AG08395 (cell line): ENCODE data around the gene COX6B2.
A peak's percentile ranks its signal among the peaks of the same experiment; 100 is the strongest.

Experiments used
- DNase-seq: peaks from one replicate; pipeline ENCODE4 v3.0.0; 2012; ENCODE audit warnings: mixed read lengths, low spot score

COX6B2 gene

DNA sequence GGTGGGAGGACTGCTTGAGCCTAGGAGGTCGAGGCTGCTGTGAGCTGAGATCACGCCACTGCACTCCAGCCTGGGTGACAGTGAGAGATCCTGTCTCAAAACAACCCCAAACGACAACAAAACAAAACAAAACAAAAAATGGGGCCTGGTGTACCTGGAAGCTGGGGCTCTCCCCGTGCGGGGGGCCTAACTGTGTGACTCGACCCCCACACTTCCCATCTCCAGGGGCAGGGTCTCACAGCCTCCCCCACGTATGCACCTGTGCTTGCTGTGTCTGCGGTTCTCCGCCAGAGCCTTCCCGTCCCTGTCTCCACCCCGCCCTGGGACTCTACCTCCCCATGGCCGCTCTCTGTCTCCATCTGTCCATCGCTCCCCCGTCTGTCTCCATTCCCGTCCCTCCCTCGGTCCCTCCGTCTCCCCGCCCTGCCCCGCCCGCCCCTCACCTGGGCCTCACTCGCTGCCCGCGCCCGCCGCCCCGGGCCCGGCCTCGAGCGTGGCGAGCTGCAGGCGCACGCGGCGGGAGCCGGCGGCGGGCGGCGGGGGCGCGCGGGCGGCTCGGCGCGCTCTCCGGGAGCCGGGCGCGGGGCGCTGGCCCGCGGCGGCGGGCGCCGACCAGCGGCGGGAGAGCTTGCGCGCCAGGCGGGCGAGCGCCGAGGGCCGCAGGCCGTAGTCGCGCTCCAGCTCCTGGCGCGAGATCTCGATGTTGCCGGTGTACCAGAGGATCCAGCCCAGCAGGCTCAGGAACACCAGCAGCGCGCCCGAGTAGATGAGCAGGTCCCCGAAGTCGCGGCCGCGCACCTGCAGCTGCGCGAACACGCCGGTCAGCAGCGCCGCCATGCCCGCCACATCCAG is 29.0 kb upstream of the COX6B2 start:
- peak; percentile 74 for DNase-seq

DNA sequence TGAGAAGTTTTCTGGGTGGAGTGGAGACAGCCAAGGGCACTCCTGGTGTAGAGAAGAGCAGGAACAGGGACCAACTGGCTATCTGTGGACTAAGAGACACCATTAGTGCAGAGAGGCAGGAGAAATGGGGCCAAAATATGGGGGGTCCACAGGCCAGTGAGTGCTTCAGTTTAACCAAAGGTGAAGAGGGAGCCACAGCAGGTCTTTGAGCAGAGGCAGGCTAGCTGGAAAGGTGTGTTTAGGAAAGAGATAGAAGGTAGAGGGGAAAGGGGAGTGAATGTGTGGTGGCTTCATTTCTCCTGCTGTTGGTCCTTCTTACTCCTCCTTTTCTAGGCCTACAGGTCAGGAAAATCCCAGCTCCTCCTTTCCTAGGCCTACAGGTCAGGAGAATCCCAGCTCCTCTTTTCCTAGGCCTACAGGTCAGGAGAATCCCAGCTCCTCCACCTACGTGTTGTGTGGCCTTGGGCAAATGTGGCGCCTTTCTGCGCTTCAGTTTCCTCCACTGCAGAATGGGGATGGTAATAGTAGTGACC is 28.1 kb upstream of the COX6B2 start:
- DNase-seq: no peak

DNA sequence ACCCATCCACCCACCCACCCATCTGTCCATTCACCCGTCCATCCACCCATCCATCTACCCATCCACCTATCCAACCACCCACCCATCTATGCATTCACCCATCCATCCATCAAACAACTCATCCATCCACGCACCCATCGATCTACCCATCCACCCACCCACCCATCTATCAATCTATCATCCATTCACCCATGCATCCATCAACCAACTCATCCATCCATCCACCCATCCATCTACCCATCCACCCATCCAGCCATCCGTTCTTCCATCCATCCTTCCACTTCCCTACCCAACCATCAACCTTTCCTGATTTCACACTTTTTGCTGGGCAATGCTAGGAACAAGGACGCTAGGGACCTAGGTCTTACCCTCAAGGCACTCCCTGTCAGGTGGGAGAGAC is 27.5 kb upstream of the COX6B2 start:
- DNase-seq: no peak

DNA sequence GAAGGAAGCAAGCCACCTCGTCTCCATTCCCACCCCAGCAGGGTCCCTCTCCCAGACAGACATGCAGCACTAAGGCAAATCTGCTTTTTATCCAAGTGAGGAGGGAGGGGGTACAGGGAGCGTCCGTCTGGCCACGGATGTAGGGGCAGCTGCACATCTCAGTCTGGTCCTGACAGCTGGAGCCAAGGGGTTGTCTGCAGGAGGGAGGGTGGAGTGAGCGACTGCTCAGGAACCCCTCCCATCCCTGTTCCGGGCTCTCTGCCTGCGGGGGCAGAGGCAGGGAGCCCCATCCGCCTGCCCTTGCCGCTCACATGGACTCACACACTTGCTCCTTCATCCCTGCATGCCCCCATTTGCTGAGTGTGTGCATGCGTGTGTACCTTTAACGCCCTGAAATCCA is 24.7 kb upstream of the COX6B2 start:
- DNase-seq: no peak

DNA sequence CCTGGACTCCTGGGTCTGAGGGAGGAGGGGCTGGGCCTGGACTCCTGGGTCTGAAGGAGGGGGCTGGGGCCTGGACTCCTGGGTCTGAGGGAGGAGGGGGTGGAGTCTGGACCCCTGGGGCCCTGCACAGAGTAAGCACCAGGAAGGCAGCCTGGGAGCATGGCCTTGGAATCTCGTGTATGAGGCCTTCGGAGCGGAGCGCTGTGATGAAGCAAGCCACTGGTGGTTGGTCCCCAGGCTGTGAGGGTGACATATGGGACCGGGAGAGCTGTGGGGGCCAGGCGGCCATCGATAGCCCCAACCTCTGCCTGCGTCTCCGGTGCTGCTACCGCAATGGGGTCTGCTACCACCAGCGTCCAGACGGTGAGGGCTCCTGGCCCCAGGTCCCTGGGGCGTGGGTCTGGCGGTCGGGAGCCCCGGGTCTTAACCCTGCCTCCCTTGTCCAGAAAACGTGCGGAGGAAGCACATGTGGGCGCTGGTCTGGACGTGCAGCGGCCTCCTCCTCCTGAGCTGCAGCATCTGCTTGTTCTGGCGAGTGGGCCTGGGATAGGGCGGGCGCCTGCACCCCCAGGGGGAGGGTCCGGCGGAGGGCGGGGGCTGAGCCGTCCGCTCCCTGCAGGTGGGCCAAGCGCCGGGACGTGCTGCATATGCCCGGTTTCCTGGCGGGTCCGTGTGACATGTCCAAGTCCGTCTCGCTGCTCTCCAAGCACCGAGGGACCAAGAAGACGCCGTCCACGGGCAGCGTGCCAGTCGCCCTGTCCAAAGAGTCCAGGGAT is 23.0 kb upstream of the COX6B2 start:
- no peak for DNase-seq

DNA sequence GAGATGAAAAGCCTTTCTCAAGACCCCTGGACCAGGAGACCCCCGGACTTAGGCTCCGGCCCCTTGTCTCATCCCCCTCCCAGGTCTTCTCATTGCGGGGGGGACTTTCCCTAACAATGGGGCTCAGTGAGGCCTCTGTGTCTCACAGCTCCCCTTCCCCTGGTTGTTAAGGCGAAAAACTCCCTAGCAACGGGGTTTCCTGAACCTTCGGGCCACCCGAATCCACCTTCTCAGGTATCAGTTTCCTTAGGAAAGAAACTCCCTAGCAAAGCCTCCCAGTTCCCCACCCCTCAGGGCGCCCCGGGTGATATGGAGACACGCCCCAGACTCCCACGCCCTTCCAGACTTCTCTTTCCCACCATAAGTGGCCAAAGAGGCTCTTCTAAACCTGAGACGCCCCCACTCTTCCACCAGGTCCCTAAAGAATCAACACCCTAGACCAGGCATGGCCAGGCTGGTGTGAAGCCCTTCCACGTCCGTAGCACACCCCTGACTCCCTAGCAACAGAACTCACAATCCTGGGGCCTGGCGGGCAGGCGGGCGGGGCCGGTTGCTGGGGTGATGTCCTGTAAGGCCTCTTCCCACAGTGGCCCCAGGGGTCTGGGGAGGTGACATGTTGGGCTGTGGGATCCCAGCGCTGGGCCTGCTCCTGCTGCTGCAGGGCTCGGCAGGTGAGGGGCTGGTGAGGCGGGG is 21.9 kb upstream of the COX6B2 start, which contains the start of gene TMEM190:
Gene TMEM190 (plus strand): TSS at position 586 of the 693 bp plus-strand sequence. CDS start 28 bp downstream, at position 614.
- DNase-seq: no peak

DNA sequence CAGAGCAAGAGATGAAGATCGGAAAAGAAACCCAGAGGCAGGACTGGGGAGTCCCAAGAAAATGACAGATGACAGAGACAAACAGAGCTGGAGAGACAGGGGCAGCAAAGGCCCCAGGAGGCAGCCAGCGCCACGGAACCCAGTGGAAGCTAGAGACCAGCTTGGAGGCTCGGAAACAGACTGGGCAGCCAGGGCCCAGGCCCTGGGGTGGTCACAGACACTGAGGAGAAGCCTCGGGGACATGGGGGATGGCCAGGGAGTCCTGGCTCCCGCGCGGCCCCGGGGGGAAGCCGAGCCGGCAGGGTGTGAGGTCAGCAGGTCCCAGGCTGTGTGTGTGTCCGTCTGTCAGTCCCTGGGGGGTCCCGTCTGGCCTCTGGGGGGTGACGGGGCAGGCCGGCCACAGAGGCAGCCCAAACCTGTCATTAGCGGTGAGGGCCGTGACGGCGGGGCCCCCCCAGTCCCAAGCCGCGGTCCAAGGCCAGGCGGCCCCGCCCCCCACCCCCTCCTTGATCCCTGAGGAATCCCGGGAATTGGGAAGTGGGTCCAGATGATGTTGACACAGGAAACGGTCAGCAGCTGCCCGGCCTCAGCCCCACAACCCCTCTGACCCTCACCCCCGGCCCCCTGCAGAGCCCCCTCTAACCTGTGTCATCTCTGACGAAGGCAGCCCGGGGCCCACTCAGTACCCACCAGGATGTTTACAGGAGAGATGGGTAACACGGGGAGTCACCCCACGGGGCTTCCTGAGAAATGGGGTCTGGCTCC is 19.7 kb upstream of the COX6B2 start:
- DNase-seq: peak; percentile 58

DNA sequence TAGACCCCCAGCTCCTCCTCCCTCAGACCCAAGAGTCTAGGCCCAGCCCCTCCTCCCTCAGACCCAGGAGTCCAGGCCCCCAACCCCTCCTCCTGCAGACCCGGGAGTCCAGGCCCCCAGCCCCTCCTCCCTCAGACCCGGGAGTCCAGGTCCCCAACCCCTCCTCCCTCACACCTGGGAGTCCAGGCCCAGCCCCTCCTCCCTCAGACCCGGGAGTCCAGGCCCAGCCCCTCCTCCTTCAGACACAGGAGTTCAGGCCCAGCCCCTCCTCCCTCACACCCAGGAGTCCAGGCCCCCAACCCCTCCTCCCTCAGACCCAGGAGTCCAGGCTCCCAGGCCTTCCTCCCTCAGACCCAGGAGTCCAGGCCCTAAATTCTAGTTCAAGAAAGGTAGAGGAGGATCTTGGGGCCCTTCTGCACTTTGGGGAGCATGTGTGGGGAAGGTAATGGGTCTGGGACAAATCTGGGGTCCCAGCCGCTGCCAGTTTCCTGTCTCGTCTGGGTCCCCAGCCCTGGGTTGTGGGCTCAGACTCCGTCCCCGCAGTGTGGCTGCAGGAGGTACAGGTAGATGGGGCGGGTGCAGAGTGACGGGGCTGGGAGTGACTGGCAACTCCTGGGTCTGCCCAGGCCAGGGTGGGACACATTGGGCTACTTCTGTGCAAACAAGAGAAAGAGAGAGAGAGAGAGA is 18.9 kb upstream of the COX6B2 start:
- DNase-seq: no peak

DNA sequence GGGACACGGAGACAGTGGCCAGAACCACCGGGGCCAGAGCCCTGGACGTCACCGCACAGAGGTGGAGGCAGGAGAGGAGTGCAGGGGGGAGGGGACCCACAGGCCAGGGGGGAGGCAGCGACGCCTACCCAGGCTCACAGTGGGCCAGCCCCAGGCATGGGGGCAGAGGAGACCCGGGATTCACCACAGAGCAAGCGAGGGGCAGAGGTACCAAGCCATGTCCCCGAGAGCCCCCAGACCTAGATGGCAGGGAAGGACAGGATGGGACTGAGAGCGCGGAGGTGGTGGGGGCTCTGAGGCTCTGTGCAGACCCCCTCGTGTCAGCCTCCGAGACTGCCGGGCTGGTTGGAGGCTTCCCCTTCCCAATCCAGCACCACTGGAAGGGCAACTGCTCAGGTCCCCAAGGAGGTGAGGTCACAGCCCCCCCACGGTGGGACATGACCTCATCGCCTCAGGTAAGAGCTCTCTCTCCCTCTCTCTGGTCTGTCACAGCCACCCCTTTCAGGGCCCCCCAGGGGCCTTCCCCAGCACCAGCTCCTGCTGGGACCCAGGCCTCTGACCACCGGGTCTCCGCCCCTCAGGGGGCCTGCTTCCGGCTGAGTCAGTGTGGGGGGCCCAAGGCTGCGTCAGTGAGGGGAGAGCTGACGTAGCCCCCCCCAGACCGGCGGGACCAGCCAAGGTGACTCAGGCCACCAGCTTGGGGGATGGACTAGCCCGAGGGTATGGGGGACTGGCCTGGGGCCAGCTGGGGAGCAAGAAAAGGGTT is 18.0 kb upstream of the COX6B2 start:
- DNase-seq: peak; percentile 55

DNA sequence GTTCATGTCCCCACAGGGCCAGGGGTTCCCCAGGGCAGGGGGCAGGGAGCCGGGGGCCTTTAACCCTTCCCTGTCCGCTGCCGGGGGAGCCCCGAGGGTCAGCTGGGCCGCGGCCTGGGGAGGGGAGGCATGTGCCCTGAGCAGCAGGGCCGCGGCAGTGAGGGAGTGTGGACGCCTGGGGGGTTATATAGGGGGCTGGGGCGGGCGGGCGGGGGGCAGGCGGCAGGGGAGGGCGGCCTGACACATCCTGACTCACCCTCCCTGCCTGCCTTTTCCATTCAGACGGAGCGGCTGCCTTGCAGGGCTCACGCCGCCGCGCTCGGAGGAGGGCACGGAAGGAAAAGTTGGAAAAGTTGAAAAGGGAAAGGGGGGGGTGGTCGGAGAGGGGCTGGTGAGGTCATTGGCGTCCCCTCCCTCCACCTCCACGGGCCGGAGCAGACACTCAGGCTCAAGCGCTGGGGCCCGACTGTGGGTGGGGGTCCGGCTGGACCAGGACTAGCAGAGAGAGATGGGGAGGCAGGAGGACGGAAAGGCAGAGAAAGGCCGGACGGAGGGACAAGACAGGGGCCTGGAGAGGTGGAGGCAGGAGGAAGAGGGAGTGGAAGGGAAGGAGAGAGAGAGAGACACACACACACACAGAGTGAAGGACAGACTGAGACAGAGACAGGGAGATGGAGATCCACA is 15.9 kb upstream of the COX6B2 start, which contains the start of gene IL11:
Gene IL11 (minus strand): TSS at position 159 of the 684 bp plus-strand sequence. CDS start 153 bp downstream, at position 6.
- DNase-seq: peak; percentile 88

DNA sequence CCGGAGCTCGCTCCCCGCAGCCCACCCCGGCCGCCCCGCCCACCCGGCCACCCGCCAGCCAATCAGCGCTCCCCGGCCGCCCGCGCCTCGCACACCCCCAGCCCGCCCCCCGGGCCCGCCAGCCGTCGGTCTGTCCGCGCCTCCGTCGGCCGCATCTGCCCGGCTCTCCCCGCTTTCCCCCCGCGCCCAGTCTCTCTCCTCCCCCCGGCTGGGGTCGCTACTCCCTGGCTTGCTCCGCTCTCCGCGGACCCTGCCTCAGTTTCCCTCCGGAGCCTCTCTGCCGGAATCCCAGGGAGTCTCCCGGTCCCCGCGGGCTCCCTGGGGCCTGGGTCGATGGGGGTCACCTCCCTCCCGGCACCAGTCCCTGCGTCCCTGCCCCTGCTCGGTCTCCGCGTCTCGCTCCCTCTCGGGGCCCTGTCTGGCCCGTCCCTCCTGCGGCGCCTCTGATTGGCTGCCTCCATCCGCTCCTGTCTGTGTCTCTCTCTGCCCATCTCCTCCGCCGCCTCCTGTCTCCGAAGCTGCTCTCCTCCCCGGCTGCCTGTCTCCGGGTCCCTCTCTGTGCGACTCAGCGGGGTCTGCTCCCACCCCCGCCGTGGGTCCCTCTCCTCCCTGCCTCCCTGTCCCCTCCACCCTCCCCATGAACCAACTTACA is 15.3 kb upstream of the COX6B2 start:
- DNase-seq: peak; percentile 95

DNA sequence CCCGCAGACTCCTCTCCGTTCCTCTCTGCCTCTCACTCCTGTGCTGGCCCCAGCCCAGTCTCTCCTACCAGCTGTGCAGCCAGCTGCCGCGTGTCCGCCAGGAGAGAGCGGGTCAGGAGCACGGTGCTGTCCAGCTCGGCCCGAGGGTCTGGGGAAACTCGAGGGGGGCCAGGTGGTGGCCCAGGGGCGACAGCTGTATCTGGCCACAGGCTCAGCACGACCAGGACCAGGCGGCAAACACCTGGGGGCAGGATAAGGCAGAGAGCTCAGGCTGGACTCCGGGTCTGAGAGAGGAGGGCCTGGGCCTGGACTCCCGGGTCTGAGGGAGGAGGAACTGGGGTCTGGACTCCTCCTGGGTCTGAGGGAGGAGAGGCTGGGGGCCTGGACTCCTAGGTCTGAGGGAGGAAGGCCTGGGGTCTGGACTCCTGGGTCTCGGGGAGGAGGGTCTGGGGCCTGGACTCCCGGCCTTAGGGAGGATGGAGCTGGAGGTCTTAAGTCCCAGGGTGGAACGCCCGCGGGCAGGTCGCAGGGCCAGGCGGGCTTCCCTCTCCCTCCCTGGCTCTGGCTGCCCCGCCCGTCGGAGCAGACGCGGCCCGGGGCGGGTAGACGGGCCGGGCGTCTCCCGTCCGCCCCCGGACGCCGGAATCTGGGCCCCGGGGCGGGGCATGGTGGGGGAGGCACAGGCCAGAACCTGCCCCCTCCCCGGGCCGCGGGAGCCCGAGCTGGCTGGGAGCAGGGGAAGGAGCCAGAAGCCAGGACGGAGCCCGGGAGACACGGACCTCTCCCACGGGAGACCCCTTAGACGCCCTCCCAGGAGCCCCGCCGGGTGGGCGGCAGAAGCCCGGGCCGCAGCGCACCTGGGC is 14.4 kb upstream of the COX6B2 start:
- peak; percentile 90 for DNase-seq

DNA sequence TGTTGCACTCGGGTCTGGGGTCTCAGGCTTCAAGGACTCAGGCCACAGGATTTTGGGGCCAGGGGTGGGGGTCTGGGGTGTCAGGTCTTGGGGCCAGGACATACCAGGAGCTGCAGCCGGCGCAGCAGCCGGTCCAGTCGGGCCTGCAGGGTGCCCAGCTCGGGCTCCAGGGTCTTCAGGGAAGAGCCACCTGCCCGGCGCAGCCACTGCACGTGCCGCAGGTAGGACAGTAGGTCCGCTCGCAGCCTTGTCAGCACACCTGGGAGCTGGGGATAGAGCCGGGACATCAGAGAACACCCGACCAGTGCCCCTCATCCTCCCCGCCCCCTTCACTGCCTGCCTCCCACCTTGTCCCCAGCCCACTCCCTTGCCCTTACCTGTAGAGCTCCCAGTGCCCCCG is 13.6 kb upstream of the COX6B2 start:
- DNase-seq: no peak

DNA sequence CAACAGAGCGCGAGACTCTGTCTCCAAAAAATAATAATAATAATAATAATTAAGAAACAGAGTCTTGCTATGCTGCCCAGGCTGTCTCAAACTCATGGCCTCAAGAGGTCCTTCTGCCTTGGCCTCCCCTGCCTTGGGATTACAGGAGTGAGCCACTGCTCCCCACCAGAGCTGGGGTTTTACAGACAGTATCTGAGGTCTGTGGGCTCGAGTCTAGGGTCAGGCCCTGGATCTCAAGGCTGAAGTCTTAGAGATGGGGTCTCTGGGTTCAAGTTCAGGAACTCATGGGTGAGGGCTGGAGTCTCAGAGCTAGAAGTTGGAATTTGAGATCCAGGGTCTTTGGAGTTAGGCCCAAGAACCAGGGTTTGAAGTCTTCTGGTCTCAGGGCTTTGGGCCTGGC is 12.3 kb upstream of the COX6B2 start:
- no peak for DNase-seq

DNA sequence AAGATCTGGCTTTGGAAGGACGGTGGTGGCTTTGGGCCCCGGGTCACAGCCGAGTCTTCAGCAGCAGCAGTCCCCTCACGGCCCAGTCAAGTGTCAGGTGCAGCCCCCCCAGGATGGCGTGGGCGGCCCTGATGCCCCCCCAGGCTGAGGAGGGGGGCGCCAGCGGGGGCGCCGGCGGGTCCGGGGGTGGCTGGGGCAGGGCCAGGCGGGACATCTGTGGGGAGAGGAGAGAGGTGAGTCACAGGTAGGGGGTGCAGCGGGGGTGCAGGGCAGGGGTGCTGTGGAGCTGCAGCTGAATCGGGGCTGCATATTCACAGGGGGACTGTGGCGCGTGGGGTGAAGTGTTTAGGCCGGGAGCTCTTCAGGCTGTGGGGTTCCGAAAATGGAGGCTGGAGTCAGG is 11.4 kb upstream of the COX6B2 start:
- no peak for DNase-seq

DNA sequence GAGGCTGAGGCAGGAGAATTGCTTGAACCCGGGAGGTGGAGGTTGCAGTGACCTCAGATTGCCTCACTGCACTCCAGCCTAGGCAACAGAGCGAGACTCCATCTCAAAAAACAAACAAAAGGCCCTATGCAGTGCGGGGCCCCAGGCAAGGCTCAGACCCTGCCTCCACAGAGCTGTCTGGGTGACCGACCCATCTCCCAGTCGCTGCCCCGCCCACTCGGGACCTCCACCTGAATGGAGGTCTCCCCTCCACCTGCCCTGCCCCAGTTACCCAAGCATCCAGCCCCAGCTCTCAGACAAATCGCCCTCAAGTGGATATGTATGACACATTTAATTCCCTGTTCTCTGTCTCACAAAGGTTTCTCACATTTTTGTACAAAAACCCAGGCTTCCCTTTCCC is 10.7 kb upstream of the COX6B2 start:
- DNase-seq: no peak

DNA sequence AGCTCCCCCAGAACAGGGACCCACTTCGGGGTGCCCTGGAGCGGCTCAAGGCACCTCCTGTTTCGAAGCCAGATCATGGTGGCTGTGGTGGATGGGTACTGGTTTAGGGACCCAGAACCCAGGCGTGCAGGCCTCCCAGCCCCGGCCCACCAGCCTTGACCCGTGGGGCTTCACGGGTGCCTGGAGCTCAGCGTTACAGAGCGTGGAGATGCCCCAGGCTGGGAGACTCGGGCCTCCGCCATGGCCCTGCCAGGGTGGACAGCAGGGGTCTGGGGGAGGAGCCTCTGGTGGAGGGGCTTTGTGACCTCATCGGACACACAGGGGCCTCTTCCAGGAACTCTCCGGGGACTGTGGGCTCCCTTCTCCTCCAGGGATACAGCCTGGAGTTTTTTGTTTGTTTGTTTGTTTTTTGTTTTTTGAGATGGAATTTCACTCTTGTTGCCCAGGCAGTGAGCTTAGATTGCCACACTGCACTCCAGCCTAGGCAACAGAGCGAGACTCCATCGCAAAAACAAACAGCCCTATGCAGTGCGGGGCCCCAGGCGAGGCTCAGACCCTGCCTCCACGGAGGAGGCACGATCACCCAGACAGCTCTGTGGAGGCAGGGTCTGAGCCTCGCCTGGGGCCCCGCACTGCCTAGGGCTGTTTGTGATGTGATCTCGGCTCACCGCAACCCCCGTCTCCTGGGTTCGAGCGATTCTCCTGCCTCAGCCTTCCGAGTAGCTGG is 8.6 kb upstream of the COX6B2 start, which contains the start of gene GARIN5B:
Gene GARIN5B (minus strand): TSS at position 271 of the 727 bp plus-strand sequence. CDS start 194 bp downstream, at position 77.
- no peak for DNase-seq
